ENCODE results near the gene ZCCHC14.
"Not testable (repeated sequence)": the region's sequence is repeated elsewhere in the genome, so short reads cannot be mapped to it uniquely, and the experiment has no call there.

ZCCHC14 gene

GRCh38 chr16:87525352-87525751 is 32.5 kb upstream of the ZCCHC14 start:
- no peak for DNase-seq

GRCh38 chr16:87524407-87524806 is 31.6 kb upstream of the ZCCHC14 start:
- DNase-seq: no peak

GRCh38 chr16:87523605-87524004 is 30.8 kb upstream of the ZCCHC14 start:
- not testable (repeated sequence) for DNase-seq

GRCh38 chr16:87521764-87522163 is 28.9 kb upstream of the ZCCHC14 start:
- not testable (repeated sequence) for DNase-seq

GRCh38 chr16:87519170-87519569 is 26.3 kb upstream of the ZCCHC14 start:
- not testable (repeated sequence) for DNase-seq

GRCh38 chr16:87518430-87519051 is 25.7 kb upstream of the ZCCHC14 start:
- DNase-seq: peak in 3 of 51 donors; percentile 8 to 35 (median 15)

- DNase-seq: peak in 4 of 51 donors; percentile 41 to 79 (median 52)
Measured at GRCh38 chr16:87517610-87518429, 25.0 kb upstream of the ZCCHC14 start.

- no peak for DNase-seq
Measured at GRCh38 chr16:87516361-87516760, 23.5 kb upstream of the ZCCHC14 start.

GRCh38 chr16:87515475-87516330 is 22.9 kb upstream of the ZCCHC14 start:
- peak in 2 of 51 donors; percentile 9 to 30 for DNase-seq

- not testable (repeated sequence) for DNase-seq
Measured at GRCh38 chr16:87509778-87510177, 17.0 kb upstream of the ZCCHC14 start.

GRCh38 chr16:87507351-87508069 is 14.7 kb upstream of the ZCCHC14 start:
- no peak for DNase-seq

- peak in 3 of 51 donors; percentile 14 to 27 (median 17) for DNase-seq
Measured at GRCh38 chr16:87506423-87507350, 13.9 kb upstream of the ZCCHC14 start.

GRCh38 chr16:87505834-87506233 is 13.0 kb upstream of the ZCCHC14 start:
- DNase-seq: no peak

GRCh38 chr16:87503232-87503937 is 10.6 kb upstream of the ZCCHC14 start:
- DNase-seq: not testable (repeated sequence)

- no peak for DNase-seq
Measured at GRCh38 chr16:87502308-87502969, 9.6 kb upstream of the ZCCHC14 start.

GRCh38 chr16:87501117-87501516 is 8.3 kb upstream of the ZCCHC14 start:
- DNase-seq: no peak

- no peak for DNase-seq
Measured at GRCh38 chr16:87499189-87499486, 6.3 kb upstream of the ZCCHC14 start.

- DNase-seq: no peak
Measured at GRCh38 chr16:87498324-87499188, 5.7 kb upstream of the ZCCHC14 start.

Data from hypothalamus (tissue), 51 donors.